HG03159 (cell line): Measurements from ENCODE around the gene STON2.
"Not testable (repeated sequence)": the region's sequence is repeated elsewhere in the genome, so short reads cannot be mapped to it uniquely, and the experiment has no call there.

ENCODE experiments used
- ATAC-seq: cut with Tn5 transposase; IDR thresholded peaks from one replicate; pipeline ENCODE4 v1.9.1; 2021; ENCODE audit warnings: mild to moderate bottlenecking, moderate library complexity; ENCODE audit not compliant: unreplicated experiment

Gene STON2, protein sequence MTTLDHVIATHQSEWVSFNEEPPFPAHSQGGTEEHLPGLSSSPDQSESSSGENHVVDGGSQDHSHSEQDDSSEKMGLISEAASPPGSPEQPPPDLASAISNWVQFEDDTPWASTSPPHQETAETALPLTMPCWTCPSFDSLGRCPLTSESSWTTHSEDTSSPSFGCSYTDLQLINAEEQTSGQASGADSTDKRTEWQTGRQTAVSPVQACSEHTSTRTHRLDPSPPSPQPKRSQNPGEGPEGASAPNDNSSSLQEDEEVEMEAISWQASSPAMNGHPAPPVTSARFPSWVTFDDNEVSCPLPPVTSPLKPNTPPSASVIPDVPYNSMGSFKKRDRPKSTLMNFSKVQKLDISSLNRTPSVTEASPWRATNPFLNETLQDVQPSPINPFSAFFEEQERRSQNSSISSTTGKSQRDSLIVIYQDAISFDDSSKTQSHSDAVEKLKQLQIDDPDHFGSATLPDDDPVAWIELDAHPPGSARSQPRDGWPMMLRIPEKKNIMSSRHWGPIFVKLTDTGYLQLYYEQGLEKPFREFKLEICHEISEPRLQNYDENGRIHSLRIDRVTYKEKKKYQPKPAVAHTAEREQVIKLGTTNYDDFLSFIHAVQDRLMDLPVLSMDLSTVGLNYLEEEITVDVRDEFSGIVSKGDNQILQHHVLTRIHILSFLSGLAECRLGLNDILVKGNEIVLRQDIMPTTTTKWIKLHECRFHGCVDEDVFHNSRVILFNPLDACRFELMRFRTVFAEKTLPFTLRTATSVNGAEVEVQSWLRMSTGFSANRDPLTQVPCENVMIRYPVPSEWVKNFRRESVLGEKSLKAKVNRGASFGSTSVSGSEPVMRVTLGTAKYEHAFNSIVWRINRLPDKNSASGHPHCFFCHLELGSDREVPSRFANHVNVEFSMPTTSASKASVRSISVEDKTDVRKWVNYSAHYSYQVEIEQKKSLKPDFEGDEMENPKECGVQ

DNA sequence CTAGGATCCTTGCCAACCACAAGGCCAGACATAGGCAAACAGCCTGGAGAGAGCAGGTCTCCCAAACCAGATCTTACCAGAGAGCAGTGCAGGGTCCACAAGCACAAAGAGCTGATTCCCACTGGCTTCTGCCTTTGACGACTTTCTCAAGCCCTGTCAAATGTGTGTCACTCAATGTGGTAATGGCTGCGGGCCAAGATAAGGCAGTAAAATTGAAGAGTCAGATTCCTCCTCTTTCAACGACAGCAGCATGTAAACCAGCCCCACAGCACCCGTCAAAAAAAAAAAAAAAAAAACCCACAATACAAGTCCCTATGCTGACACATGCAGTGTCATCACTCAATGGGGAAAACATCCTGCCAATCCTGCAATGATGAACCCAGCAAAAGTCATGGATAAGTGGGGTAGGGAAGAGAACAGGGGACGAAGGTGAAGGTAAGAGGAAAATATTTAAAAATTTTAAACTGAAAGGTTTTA lies at the start of gene STON2:
Gene STON2, minus strand, starts transcription at position 123 of the 477 bp plus-strand sequence. CDS start 1,942 bp downstream, outside the sequence.
- no peak for ATAC-seq

DNA sequence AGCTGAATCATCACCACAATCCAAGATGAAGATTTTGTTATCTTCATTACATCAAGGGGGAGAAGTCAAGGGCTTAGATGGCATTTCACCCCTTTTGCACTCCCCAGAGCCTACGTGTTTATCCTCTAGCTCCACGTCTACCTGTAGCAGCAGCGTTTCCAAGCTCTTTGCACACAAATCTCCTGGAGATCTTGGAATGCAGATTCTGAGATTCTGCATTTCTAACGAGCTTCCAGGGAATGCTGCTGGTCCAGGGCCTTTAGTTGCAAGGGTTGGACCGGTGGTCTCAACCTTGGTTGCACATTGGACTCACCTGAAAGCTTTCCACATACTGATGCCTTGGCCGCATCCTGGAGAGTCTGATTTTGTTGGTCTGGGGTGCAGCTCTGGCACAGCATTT lies 49.5 kb upstream of the STON2 start:
- no peak for ATAC-seq

DNA sequence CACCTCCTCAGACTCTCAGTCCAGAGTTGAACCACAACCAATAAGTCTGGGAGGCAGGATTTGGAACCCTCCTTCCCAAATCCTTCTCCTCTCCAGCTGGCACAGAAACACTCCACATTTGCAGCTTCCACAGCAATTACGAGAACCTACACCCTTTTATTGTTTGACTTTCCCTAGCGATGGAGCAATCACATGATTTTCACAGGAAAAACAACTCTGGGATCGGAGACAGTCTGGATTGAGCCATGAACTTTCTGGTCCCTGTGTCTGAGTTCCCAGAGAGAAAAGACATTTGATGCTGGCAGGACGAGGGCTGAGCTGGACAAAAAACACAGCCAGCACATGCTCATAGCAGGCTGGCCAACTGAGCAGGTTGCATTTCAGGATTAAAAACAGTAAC lies 49.0 kb upstream of the STON2 start:
- no peak for ATAC-seq

DNA sequence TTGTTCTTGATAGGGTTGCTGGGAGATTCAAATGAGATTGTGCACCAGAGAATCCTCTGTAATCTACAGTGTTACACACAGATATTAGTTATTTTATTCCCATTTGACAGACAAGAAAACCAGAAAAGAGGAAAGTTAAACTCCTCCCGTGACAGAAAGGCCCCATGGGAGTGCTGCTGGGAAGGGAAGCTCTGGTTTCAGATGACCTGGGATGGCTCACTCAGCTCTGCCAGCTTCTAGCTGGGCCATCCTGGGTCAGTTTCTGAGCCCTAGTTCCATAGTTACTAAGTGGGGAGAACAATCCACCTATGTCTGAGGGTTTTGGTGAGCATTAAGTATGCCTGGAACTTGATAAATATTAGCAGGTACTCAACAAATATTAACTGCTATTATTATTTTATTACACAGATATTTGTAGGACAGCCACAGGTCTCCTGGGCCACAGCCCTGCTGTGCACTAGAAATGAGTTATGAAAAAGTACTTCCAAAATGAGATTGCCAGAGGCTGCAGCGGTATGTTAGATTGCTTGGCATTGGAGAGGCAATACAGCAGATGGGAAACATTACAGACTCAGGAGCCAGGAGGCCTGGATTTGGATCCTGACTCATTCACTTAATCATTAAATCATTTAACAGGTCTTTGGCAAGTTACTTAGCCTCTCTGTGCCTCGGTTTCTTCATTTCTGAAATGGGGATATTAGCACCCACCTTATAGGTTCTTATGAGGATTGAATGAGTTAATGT lies 47.1 kb upstream of the STON2 start:
- no peak for ATAC-seq

DNA sequence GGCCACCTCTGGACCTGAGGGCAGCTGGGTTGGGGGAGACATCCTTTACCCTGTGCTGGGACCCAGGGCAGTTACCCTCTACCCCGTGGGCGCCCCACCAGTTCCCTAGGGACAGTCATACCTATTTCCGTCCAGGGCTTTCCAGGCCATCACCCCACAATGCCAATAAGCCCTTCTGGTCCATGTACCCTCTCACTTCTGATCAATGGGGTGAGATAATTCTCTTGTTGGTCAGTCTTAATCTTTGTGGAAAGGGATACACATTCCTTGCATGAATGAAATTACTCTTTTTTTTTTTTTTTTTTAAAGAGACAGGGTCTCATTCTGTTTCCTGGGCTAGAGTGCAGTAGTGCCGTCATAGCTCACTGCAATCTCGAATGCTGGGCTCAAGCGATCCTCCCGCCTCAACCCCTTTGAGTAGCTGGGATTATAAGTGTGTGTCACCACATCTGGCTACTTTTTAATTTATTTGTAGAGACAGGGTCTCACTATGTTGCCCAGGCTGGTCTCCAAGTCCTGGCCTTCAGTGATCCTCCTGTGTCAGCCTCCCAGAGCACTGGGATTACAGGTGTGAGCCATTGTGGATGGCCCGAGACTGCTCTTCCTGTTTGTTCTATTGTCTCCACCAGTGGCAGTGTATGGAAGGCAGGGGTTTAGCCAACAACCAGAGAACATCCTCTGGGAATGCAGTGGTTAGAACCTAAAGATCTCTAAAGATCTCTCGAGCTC lies 46.3 kb upstream of the STON2 start:
- ATAC-seq = no peak

DNA sequence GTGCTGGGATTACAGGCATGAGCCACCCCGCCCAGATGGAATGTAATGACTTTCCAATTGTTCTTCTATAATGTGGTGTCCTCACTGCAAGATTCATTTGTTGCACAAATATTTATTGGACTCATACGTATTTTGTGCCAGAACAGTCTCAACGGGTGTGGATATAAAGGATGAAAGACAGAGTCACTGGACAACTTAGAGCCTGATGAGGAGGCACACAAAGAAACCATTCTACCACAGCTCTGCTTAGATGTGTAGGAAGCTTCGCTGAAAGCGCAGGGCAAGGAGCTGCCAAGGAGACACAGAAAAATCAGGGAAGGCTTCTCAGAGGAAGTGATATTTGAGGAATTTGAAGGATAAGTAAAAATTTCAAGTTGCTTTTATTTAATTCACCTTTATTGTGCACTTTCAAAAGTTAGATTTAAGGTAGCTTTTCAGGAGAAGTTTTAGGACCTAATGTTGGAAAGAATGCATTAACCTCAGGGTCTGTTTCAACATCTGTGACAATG lies 41.6 kb upstream of the STON2 start:
- no peak for ATAC-seq

DNA sequence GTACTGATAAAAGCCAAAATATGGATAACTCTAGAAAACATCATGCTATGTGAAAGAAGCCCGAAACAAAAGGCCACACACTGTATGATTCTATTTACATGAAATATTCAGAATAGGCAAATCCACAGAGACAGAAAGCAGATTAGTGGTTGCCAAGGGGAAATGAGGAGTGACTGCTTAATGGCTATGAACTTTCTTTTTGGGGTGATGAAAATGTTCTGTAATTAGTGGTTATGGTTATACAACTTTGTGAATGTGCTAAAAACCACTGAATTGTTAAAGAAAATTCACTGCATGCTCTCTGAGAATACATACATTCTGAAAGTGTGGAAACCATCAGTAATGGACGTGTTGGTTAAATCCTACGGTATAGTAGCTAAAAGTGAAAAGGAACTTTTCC lies 39.9 kb upstream of the STON2 start:
- no peak for ATAC-seq

DNA sequence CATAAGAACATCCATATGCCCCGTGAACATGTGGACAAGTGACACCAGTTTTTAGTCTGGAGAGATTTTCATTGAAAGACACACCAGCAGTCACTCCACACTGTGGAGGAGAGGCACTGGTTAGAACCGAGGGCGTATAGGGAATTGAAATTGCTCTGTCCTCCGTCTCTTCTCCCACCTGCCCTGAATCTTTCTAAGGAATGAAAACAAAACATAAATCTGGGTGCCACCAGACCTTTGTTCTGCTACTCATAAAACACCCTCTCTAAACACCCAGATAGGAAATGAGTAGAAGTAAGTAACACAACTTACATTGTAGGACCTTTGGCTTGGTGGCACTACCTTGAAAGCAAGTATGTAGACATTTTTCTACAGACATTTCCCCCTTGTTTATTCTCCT lies 37.1 kb upstream of the STON2 start:
- no peak for ATAC-seq

DNA sequence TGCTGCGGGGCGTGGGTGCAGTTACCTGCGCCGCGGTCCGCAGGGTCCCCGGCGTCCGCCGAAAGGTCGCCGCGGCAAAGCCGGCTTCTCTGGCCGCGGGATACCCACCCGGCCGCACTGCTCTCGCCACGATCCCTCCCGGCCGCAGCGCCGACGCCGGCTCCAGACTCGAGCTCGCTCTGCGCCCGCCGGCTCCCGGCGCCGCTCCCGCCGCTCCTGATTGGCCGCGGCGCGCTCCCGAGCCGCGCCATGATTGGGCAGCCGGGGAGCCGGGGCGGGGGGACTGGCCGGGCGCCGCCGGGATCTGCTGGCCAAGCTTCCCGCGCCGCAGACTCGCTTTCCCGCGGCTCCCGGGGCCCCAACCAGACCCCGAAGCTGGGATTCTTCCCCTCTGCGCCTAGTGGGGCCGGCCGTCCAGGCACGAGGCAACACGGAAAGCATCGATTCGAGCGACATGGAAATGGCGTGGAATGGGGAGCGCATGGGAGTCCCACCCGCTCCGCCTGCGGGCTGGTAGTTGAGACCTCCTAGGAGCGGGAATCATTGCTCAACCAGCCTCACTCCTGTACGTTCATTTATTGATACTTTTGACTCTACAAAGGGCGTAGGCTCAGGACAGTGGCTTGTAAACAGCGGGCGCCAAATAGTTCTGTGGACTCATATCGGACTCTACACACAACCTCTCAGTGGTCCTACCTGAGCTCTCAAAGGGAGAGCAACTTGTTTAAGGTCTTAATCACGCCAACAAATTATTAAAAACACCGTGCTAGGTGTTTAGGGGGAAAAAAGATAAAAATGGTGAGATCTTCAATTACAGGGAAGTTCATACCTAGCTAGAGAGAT lies 36.4 kb upstream of the STON2 start:
- peak; percentile 63 for ATAC-seq

DNA sequence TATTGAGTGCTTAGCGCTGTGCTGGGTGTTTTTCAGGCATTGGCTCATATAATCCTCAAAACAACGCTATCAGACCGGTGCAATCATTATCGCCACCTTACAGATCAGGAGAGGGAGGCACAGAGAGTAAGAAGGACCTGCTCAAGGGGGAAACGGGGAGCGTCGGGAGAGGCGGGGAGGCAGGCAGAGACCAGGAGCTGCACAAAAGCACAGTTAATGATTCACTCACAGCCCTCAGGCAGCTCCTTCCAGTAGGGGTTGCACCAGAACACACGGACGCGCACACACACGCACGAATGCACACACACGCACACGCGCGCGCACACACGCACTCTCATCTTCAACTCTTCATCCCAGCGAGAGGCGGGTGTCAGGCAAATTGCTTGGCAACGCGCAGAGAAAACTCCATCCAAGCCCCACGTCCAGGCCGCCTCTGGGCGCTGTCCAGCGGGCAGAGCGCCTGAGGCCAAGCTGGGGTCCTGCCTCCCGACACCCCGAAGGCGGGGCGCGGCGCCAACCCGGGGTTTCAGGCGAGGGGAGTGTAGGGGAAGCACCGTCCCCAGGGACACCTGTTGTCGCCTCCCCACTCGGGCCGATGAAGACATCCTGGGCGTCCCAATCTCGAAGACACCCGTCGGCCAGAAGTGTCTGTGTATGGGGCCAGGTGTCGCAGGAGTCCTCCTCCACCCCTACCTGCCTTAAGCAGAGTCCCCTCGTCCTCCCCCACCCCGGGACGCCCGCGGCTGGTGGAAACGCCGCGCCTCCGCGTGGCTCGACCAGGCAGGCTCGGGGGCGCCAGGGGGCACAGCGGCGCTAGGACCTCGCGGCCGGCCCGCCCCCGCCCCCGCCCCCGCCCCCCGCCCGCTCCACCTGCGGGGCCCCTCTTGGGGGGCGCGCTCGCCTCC lies 35.5 kb upstream of the STON2 start:
- peak; percentile 40 for ATAC-seq

DNA sequence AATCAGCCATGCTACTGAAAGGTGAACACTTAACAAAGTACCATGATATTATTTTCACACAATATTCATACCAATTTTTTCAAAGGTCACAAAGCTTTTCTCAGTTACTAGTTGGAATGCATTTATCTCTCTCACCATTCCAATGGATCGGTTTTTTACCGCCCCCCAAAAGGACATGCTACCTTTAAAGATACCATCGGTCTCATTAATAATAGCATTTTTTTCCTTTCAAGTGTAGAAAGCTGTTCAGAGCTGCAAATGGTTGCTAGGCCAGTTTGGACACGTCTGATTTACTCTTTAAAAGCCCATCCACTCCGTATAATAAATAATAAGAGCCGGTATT lies 34.9 kb upstream of the STON2 start:
- no peak for ATAC-seq

DNA sequence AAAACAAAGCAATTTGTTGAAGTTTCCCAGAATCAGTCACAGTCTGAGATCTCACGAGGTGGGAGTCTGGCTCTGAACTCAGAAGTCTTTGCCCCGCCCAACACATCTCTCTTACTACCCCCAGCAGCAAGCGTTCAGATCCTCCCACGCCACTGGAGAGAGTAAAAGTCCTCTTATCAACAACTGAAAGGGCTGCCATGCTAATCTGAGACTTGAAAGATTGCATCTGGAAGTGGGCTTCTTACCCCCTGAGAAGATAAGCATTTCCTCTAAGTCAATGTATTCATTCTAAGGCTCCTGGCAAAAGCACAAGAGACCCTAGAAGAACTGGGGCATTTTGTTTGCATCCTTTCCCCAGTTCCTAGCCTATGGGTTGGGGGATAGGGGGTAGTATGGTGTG lies 34.1 kb upstream of the STON2 start:
- no peak for ATAC-seq

DNA sequence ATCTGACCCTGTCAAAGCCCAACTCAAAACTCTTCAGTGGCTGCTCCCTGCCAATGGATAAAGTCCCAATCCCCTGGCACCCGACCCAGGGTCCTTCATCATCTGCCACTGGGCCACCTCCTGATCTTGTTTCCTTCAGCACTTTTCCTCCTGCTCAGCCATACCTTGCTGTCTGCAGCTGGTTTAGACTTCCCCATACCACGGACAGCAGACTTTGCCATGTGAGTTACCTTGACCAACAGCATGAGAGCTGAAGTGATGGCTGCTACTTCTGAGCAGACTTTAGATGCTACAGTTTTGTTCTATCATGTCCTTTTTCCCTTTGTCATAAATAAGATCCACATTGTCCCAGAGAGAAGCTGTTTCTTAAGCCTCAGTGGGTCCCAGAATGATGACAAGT lies 33.3 kb upstream of the STON2 start:
- no peak for ATAC-seq

DNA sequence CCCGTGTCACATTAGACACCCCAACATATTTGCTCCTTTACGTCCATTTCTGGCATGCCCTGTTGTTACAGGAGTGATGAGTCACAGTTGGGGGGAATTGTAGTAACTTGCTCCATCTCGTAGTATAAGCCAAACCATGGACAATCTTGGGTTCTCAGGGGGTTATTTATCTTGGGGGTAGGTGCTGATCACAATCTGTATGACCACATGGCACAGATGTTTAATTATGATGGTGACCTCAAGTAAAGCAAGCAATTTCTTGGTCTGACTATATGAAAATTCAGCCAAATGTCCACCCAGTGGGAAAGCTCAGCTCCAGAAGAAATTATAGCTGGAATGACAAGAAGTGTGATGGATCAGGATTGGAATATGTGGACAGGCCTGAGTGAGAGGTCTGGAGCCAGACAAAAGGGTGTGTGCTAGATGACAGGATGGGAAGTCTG lies 32.1 kb upstream of the STON2 start:
- no peak for ATAC-seq

DNA sequence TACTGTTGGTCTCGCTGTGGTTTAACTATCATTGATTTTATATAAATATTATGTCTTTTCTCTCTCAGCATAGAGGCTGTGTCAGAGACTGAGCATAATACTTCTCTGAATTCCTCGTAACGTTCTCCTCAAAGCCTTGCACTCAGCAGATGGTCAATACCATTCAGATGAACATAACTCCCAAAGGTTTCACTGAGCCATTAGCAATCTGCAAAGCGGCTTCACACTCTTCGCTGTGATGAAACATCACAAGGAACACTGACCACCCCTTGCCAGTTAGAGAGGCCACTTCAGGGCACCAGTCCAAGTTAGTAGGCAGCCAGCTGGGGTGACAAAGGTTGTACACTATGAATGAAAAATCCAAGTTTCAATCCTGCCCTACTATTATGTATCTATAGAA lies 30.1 kb upstream of the STON2 start:
- no peak for ATAC-seq

DNA sequence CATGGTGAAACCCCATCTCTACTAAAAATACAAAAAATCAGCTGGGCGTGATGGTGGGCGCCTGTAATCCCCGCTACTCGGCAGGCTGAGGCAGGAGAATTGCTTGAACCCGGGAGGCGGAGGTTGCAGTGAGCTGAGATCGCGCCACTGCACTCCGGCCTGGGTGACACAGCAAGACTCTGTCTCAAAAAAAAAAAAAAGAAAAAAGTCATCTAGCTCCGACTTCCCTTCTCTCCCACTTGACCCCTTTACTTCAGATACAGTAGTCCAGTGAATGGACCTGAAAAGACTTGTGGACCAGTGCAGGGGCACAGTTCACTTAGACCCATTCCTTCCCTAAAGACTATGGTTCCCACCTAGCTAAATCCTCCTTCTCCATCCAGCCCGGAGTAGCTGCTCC lies 29.6 kb upstream of the STON2 start:
- ATAC-seq = not testable (repeated sequence)

DNA sequence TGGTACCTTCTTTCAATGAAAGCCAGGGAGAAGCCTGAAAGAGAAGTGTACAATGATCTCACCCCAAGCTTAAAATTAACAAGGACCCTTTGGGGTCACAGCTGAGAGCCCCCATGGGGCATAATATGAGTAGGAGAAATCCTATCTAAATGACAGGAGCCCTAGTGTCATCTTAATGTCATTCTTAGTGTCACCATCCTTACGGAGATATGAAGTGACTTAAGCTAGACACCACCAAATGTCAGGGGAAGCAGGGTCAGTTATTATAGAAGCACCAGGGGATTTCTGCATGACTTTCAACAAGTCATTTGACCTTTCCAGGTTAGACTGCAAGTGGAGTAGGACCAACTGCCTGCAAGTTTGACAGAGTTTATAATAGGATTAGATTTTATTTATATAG lies 28.9 kb upstream of the STON2 start:
- no peak for ATAC-seq

DNA sequence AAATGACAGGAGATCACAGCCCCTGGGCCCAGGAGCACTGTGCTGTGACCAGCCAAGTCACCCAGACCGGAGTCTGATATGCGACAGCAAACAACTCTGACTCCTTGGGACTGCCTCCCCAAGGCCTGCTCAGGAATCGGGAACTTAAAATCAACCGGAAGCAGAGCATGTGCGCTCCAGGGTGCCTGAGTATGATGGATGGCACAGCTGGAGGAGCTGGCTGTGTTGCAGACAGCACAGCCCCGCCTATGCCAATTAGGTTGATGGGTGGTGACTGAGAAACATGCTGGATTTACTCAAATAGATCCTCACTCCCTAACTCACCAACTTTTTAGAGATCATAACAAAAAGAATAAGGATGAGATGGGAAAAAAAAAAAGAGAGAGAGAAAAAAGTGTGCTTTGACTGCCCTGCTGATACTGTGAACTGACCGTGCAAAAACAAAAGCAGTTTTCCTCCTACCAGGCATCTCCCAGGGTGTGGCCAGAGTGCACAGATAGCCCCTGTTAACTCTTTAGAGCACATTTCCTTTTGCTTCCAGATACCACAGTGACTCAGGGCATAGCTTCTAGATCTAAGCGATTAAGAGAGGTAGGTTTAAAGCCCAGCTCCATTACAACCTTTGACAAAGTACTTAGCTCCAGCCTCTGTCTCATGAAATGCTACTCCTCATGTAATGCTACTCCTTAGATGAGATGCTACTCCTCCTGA lies 27.4 kb upstream of the STON2 start:
- ATAC-seq = no peak
